Right cardiac atrium (tissue), 5 donors: ENCODE results near the gene TMEM45B. TPM values are rescaled to one million over a fixed set of nuclear protein-coding genes. Genes with fewer than 3 reads are reported as not detected.
"Not testable (repeated sequence)": the region's sequence is repeated elsewhere in the genome, so short reads cannot be mapped to it uniquely, and the experiment has no call there.

Experiments used
- ATAC-seq, 2 donors: fragments of 200-7000 bp; cut with Tn5 transposase; one replicate each; pipeline versions ENCODE4 v1.8.0 to v1.9.1; 2020; ENCODE audit warnings: moderate library complexity in 2 of 2, mild to moderate bottlenecking in 1 of 2
- DNase-seq, 3 donors: peaks; one replicate each; pipeline ENCODE4 v3.0.0-alpha.2; 2020
- H3K27ac ChIP-seq: one replicate; pipeline ENCODE4 v1.5.1; 2013; ENCODE audit warnings: mild to moderate bottlenecking, low read length, control low read depth, moderate library complexity
- H3K27me3 ChIP-seq: one replicate; pipeline ENCODE4 v1.6.1; 2013; ENCODE audit not compliant: control insufficient read depth, insufficient read depth
- H3K4me1 ChIP-seq: one replicate; pipeline ENCODE4 v1.6.1; 2013; ENCODE audit warnings: low read length; ENCODE audit not compliant: control insufficient read depth, insufficient read depth
- H3K4me3 ChIP-seq: one replicate; pipeline ENCODE4 v1.5.1; 2013; ENCODE audit warnings: low read length, control low read depth
- H3K9me3 ChIP-seq: one replicate; pipeline ENCODE4 v1.6.1; 2013; ENCODE audit warnings: low read length; ENCODE audit not compliant: control insufficient read depth
- WGBS: extraction: QIAGEN DNeasy Blood & Tissue Kit; methylation state at CpG from one replicate; pipeline ENCODE4 v1.1.7; 2013; 5-methylcytosine and 5-hydroxymethylcytosine counted together
- intact Hi-C, 4 donors: fragments of 100-400 bp; cut with DNase I; formaldehyde crosslinking; loops; one replicate each; pipeline versions ENCODE4 v1.11.0 to v1.14.0; 2022 to 2023
- polyA plus RNA-seq: library from polyadenylated mRNA; stranded (reverse); fragments of 200-250 nt; gene quantifications from one replicate; pipeline ENCODE4 v1.2.3, GENCODE V29; 2013
- total RNA-seq, 4 donors: library from RNA; stranded (reverse); fragmentation: NEBNext Ultra II Directional; extraction: Animal tissue kit (Norgen Biotek cat#: 25700); gene quantifications; one replicate each; pipeline ENCODE4 v1.2.1, GENCODE V29; 2021
- donor health status: healthy with polysubstance abuse.
- donor health status: DM: no; HTN: yes; CAD: no.
- donor health status: DM: no; HTN: no; CAD: no.
- donor health status: DM: no; HTN: yes; CAD: no; lungs with severe emphysema.
- donor health status: DM: yes; HTN: yes; CAD: no.

The TMEM45B gene
- total and polyA plus RNA-seq, 5 donors: not detected

GRCh38 chr11:129787532-129788155 is 28.0 kb upstream of the TMEM45B start:
- no peaks in the 10 kb centered on the region for H3K9me3 ChIP-seq
- H3K4me3 ChIP-seq: no peak overlapping the region
- ATAC-seq (no peak), DNase-seq (no peak)
- H3K27me3 ChIP-seq: no peaks in the 10 kb centered on the region
- WGBS: 77% methylated on average over 2 of the region's 2 CpGs
- no peaks in the 10 kb centered on the region for H3K4me1 ChIP-seq
- intact Hi-C loops: no loop called here
- H3K27ac ChIP-seq: no peak overlapping the region

GRCh38 chr11:129788278-129788677 is 27.4 kb upstream of the TMEM45B start:
- ATAC-seq: no peak
- DNase-seq: no peak
- Histone ChIP-seq H3K4me1 (no peaks in the 10 kb centered on the region), H3K9me3 (no peaks in the 10 kb centered on the region), H3K27ac (no peak overlapping the region), H3K27me3 (no peaks in the 10 kb centered on the region), H3K4me3 (no peak overlapping the region)
- intact Hi-C loops: no loop called here
- 83% methylated on average over 2 of the region's 2 CpGs for WGBS

- intact Hi-C loops: no loop called here
- ATAC-seq (no peak), DNase-seq (no peak)
- Histone ChIP-seq H3K4me1 (no peaks in the 10 kb centered on the region), H3K27ac (no peak overlapping the region), H3K4me3 (no peak overlapping the region), H3K27me3 (no peaks in the 10 kb centered on the region), H3K9me3 (no peaks in the 10 kb centered on the region)
- 77% methylated on average over 2 of the region's 2 CpGs for WGBS
Measured at GRCh38 chr11:129790106-129790505, 25.5 kb upstream of the TMEM45B start.

- intact Hi-C loops: no loop called here
- ATAC-seq (no peak), DNase-seq (no peak)
- no peak overlapping the region for H3K4me3 ChIP-seq
- no peaks in the 10 kb centered on the region for H3K9me3 ChIP-seq
- no peak overlapping the region for H3K27ac ChIP-seq
- 93% methylated on average over 2 of the region's 2 CpGs for WGBS
- no peaks in the 10 kb centered on the region for H3K27me3 ChIP-seq
- no peaks in the 10 kb centered on the region for H3K4me1 ChIP-seq
Measured at GRCh38 chr11:129791515-129791914, 24.1 kb upstream of the TMEM45B start.

GRCh38 chr11:129792663-129793062 is 23.0 kb upstream of the TMEM45B start:
- H3K9me3 ChIP-seq: no peaks in the 10 kb centered on the region
- intact Hi-C loops: no loop called here
- WGBS: 69% methylated on average over 4 of the region's 4 CpGs
- no peaks in the 10 kb centered on the region for H3K4me1 ChIP-seq
- no peak overlapping the region for H3K4me3 ChIP-seq
- ATAC-seq: no peak
- DNase-seq: no peak
- no peak overlapping the region for H3K27ac ChIP-seq
- H3K27me3 ChIP-seq: no peaks in the 10 kb centered on the region

GRCh38 chr11:129795089-129795488 is 20.6 kb upstream of the TMEM45B start:
- no peak overlapping the region for H3K27ac ChIP-seq
- no peaks in the 10 kb centered on the region for H3K4me1 ChIP-seq
- DNase-seq (no peak), ATAC-seq (no peak)
- H3K27me3 ChIP-seq: no peaks in the 10 kb centered on the region
- no peak overlapping the region for H3K4me3 ChIP-seq
- intact Hi-C loops: no loop called here
- no peaks in the 10 kb centered on the region for H3K9me3 ChIP-seq
- WGBS: 43% methylated on average over 2 of the region's 2 CpGs

- H3K4me3 ChIP-seq: no peak overlapping the region
- no peak overlapping the region for H3K27ac ChIP-seq
- ATAC-seq (no peak), DNase-seq (no peak)
- H3K4me1 ChIP-seq: no peaks in the 10 kb centered on the region
- no peaks in the 10 kb centered on the region for H3K27me3 ChIP-seq
- intact Hi-C loops: no loop called here
- 85% methylated on average over 2 of the region's 2 CpGs for WGBS
- no peaks in the 10 kb centered on the region for H3K9me3 ChIP-seq
Measured at GRCh38 chr11:129798212-129798611, 17.4 kb upstream of the TMEM45B start.

- H3K27ac ChIP-seq, H3K27me3 ChIP-seq, intact Hi-C loops, DNase-seq, H3K4me1 ChIP-seq, H3K9me3 ChIP-seq, H3K4me3 ChIP-seq, ATAC-seq: not testable (repeated sequence)
- 54% methylated on average over 1 of the region's 1 CpG for WGBS
Measured at GRCh38 chr11:129800162-129800561, 15.5 kb upstream of the TMEM45B start.

GRCh38 chr11:129800655-129801054 is 15.0 kb upstream of the TMEM45B start:
- intact Hi-C loops: no loop called here

GRCh38 chr11:129803533-129803932 is 12.1 kb upstream of the TMEM45B start:
- no peak overlapping the region for H3K4me3 ChIP-seq
- ATAC-seq: no peak
- intact Hi-C loops: no loop called here

More at GRCh38 chr11:129800655-129801054, 15.0 kb upstream of the TMEM45B start:
- no peak overlapping the region for H3K4me3 ChIP-seq
- no peak for DNase-seq
- ATAC-seq: no peak
- no peaks in the 10 kb centered on the region for H3K4me1 ChIP-seq
- H3K9me3 ChIP-seq: no peaks in the 10 kb centered on the region
- no peaks in the 10 kb centered on the region for H3K27me3 ChIP-seq
- no peak overlapping the region for H3K27ac ChIP-seq

GRCh38 chr11:129804012-129804411 is 11.6 kb upstream of the TMEM45B start:
- 65% methylated on average over 3 of the region's 3 CpGs for WGBS
- Histone ChIP-seq H3K9me3 (no peaks in the 10 kb centered on the region), H3K27me3 (no peaks in the 10 kb centered on the region), H3K4me3 (no peak overlapping the region), H3K4me1 (no peaks in the 10 kb centered on the region), H3K27ac (no peak overlapping the region)
- intact Hi-C loops: no loop called here
- DNase-seq (no peak), ATAC-seq (no peak)

More at GRCh38 chr11:129803533-129803932, 12.1 kb upstream of the TMEM45B start:
- WGBS: 83% methylated on average over 4 of the region's 4 CpGs
- Histone ChIP-seq H3K27me3 (no peaks in the 10 kb centered on the region), H3K4me1 (no peaks in the 10 kb centered on the region), H3K9me3 (no peaks in the 10 kb centered on the region), H3K27ac (no peak overlapping the region)
- DNase-seq: no peak

- intact Hi-C loops, ATAC-seq, H3K4me3 ChIP-seq, H3K27me3 ChIP-seq, DNase-seq, H3K9me3 ChIP-seq, H3K27ac ChIP-seq, H3K4me1 ChIP-seq: not testable (repeated sequence)
- whole genome bisulfite sequencing: 90% methylated on average over 2 of the region's 2 CpGs
Measured at GRCh38 chr11:129808241-129808640, 7.4 kb upstream of the TMEM45B start.
